ENCODE data around the gene C10orf67. TPM values are rescaled to one million over a fixed set of nuclear protein-coding genes. Genes with fewer than 3 reads are reported as not detected.

Gene C10orf67
- total RNA-seq, 1 experiment from 2014 or later, result not detected

- Mint-ChIP-seq H3K27me3 (ENCODE audit: low read depth) (peaks cover 93% of the 10 kb centered on the region), H3K27ac (no peak overlapping the region), H3K4me3 (no peak overlapping the region), H3K9me3 (no peaks in the 10 kb centered on the region; a peak in 2 of 5 replicates), H3K36me3 (ENCODE audit: insufficient read depth in 1 of 3, low read depth in 3 of 3) (no peaks in the 10 kb centered on the region), H3K4me1 (peaks cover 27 to 42% of the 10 kb centered on the region in 2 experiments)
- no peak overlapping the region for H4K5ac ChIP-seq (ENCODE audit: insufficient read length, low read depth, low read length)
- H3K9me3 ChIP-seq (ENCODE audit: control insufficient read depth, low read depth, low read length), result no peaks in the 10 kb centered on the region
- no peak overlapping the region for H3K23ac ChIP-seq (ENCODE audit: insufficient read length, low read depth, low read length)
- no peak overlapping the region for H2BK5ac ChIP-seq (ENCODE audit: insufficient read length, low read length)
- H3K79me1 ChIP-seq (ENCODE audit: insufficient read depth, low read depth, low read length, poor library complexity, severe bottlenecking), result no peaks in the 10 kb centered on the region
- no peak overlapping the region for H2BK120ac ChIP-seq (ENCODE audit: low read depth, low read length, poor library complexity, severe bottlenecking)
- peaks cover 4% of the 10 kb centered on the region for H3K23me2 ChIP-seq (ENCODE audit: insufficient read length, low read depth, low read length, poor library complexity, severe bottlenecking)
- no peak for TF ChIP-seq CTCF (conservative IDR thresholded peaks at IDR 0.05)
- no peak overlapping the region for H3K27ac ChIP-seq (ENCODE audit: insufficient read length, low read depth, low read length)
- no peaks in the 10 kb centered on the region for H4K20me1 ChIP-seq (ENCODE audit: control insufficient read depth, insufficient read depth, insufficient read length)
- no peaks in the 10 kb centered on the region for H3K4me1 ChIP-seq (ENCODE audit: insufficient read depth, low read length)
- H3K56ac ChIP-seq (ENCODE audit: insufficient read length, low read depth, low read length), result no peak overlapping the region
- DNase-seq, result no peak
- no peak overlapping the region for H2BK12ac ChIP-seq (ENCODE audit: insufficient read length, low read depth, low read length)
- H3K9ac ChIP-seq (ENCODE audit: extremely low read depth, insufficient read length, low read length), result no peak overlapping the region
- no peak overlapping the region for H2AFZ ChIP-seq (ENCODE audit: low read length)
- no peak overlapping the region for H2BK15ac ChIP-seq (ENCODE audit: low read depth, low read length)
- peaks cover 74% of the 10 kb centered on the region for H3K27me3 ChIP-seq (ENCODE audit: insufficient read depth, low read length)
- no peak overlapping the region for H2BK20ac ChIP-seq (ENCODE audit: low read depth, low read length, poor library complexity, severe bottlenecking)
- no peak overlapping the region for H4K91ac ChIP-seq (ENCODE audit: insufficient read length, low read depth, low read length)
- H3T11ph ChIP-seq (ENCODE audit: low read length), result no peak overlapping the region
- no peak overlapping the region for H3K4me2 ChIP-seq (ENCODE audit: insufficient read depth, insufficient read length, low read length)
- H3K79me2 ChIP-seq (ENCODE audit: insufficient read depth, low read length), result no peaks in the 10 kb centered on the region
- no CpG with 5 or more reads among the region's 3 CpGs for WGBS (ENCODE audit: extremely low coverage, insufficient read length, low lambda C conversion rate)
- no peak overlapping the region for H3K14ac ChIP-seq (ENCODE audit: insufficient read depth, low read length)
- H4K8ac ChIP-seq (replicated peaks; ENCODE audit: insufficient read length, low read depth, low read length), result no peak overlapping the region
- no peak overlapping the region for H2AK5ac ChIP-seq (ENCODE audit: insufficient read length, low read length)
- no peak overlapping the region for H3K18ac ChIP-seq (ENCODE audit: insufficient read length, low read depth, low read length)
- no peak overlapping the region for H3K4ac ChIP-seq (ENCODE audit: low read depth, low read length)
These were observed 141.8 kb downstream of the C10orf67 start for GRCh38 chr10:23202779-23203178.

Measured in H9 (cell line).